ENCODE measurements around the gene ABLIM1. TPM values are rescaled to one million over a fixed set of nuclear protein-coding genes. Genes with fewer than 3 reads are reported as not detected.

The ABLIM1 gene
- total RNA-seq, 6 experiments from 2014 or later: 38.8 to 76.5 (median 50.6) TPM

- Histone ChIP-seq H3K27ac (no peak overlapping the region), H3K27me3 (no peaks in the 10 kb centered on the region), H3K36me3 (peaks cover 0 to 4% (median 0%) of the 10 kb centered on the region in 4 donors), H3K9me3 (no peaks in the 10 kb centered on the region), H3K4me3 (no peak overlapping the region), H3K4me1 (peaks cover 0 to 23% (median 4%) of the 10 kb centered on the region in 4 donors)
- intact Hi-C loops (cut with DNase I): no loop called here
- WGBS (ENCODE audit: insufficient coverage, low coverage, low lambda C conversion rate, missing lambda C conversion rate): 76% methylated on average over 3 of the region's 3 CpGs
- DNase-seq (no peak), ATAC-seq (no peak)
- TF ChIP-seq, protein P1, sequence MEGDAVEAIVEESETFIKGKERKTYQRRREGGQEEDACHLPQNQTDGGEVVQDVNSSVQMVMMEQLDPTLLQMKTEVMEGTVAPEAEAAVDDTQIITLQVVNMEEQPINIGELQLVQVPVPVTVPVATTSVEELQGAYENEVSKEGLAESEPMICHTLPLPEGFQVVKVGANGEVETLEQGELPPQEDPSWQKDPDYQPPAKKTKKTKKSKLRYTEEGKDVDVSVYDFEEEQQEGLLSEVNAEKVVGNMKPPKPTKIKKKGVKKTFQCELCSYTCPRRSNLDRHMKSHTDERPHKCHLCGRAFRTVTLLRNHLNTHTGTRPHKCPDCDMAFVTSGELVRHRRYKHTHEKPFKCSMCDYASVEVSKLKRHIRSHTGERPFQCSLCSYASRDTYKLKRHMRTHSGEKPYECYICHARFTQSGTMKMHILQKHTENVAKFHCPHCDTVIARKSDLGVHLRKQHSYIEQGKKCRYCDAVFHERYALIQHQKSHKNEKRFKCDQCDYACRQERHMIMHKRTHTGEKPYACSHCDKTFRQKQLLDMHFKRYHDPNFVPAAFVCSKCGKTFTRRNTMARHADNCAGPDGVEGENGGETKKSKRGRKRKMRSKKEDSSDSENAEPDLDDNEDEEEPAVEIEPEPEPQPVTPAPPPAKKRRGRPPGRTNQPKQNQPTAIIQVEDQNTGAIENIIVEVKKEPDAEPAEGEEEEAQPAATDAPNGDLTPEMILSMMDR (IDR thresholded peaks at IDR 0.05): no peak
- no peak for TF ChIP-seq POLR2A (IDR thresholded peaks at IDR 0.05)
These were observed 141.7 kb downstream of the ABLIM1 start for GRCh38 chr10:114516356-114516755.

DNA sequence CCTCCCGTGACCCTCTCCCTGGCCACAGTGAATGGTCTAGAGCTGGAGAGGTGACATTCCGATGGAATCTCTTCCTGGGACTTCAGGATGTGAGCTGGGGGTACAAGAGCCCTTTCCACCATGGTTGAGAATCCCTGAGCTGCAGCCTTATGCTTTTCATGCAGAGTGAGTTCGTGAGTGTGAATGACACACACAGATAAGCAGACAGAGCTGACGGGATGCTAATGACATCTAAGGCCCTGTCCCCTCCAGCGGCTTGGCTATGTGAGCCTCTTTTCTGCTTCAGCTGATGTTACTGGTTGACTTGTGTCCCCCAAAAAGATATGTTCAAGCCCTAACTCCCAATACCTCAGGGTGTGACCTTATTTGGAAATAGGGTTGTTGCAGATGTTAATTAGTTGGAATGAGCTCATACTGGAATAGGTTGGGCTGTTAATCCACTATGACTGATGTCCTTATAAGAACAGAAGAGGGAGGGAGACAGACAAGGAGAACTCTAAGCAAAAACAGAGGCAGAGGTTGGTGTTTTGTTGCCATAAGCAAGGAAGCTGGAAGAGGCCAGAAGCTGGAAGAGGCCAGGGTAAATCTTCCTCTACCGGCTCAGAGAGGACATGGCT, 142.7 kb downstream of the ABLIM1 start:
- Histone ChIP-seq H3K27me3 (no peaks in the 10 kb centered on the region), H3K4me3 (no peak overlapping the region), H3K9me3 (no peaks in the 10 kb centered on the region), H3K27ac (no peak overlapping the region), H3K36me3 (peaks cover 0 to 4% (median 0%) of the 10 kb centered on the region in 4 donors), H3K4me1 (peaks cover 0 to 19% (median 4%) of the 10 kb centered on the region in 4 donors)
- DNase-seq (no peak), ATAC-seq (no peak)
- WGBS (ENCODE audit: insufficient coverage, low coverage, low lambda C conversion rate, missing lambda C conversion rate): 89% methylated on average over 4 of the region's 6 CpGs
- TF ChIP-seq POLR2A (IDR thresholded peaks at IDR 0.05): no peak
- TF ChIP-seq, protein P1 (IDR thresholded peaks at IDR 0.05): no peak
- intact Hi-C loops (cut with DNase I): no loop called here

- no peak for TF ChIP-seq POLR2A (IDR thresholded peaks at IDR 0.05)
- TF ChIP-seq, protein P1 (IDR thresholded peaks at IDR 0.05): no peak
- DNase-seq (no peak), ATAC-seq (peak in 1 of 4 donors; percentile 29)
- H3K27ac ChIP-seq: no peak overlapping the region
- intact Hi-C loops (cut with DNase I): no loop called here
- H3K4me3 ChIP-seq: no peak overlapping the region
- WGBS (ENCODE audit: insufficient coverage, low coverage, low lambda C conversion rate, missing lambda C conversion rate): 42% methylated on average over 5 of the region's 5 CpGs
- no peaks in the 10 kb centered on the region for H3K27me3 ChIP-seq
- peaks cover 0 to 4% (median 0%) of the 10 kb centered on the region in 4 donors for H3K36me3 ChIP-seq
- H3K4me1 ChIP-seq: peaks cover 0 to 8% (median 0%) of the 10 kb centered on the region in 4 donors
- H3K9me3 ChIP-seq: no peaks in the 10 kb centered on the region
These were observed 144.7 kb downstream of the ABLIM1 start for GRCh38 chr10:114513381-114513792.

GRCh38 chr10:114511881-114512280, 146.2 kb downstream of the ABLIM1 start:
- H3K9me3 ChIP-seq: no peaks in the 10 kb centered on the region
- no peak overlapping the region for H3K4me3 ChIP-seq
- TF ChIP-seq, protein P1 (IDR thresholded peaks at IDR 0.05): no peak
- no peak for TF ChIP-seq POLR2A (IDR thresholded peaks at IDR 0.05)
- DNase-seq (no peak), ATAC-seq (no peak)
- no peak overlapping the region for H3K27ac ChIP-seq
- peaks cover 0 to 21% (median 4%) of the 10 kb centered on the region in 4 donors for H3K4me1 ChIP-seq
- H3K36me3 ChIP-seq: peaks cover 0 to 4% (median 0%) of the 10 kb centered on the region in 4 donors
- H3K27me3 ChIP-seq: no peaks in the 10 kb centered on the region
- WGBS (ENCODE audit: insufficient coverage, low coverage, low lambda C conversion rate, missing lambda C conversion rate): 71% methylated on average over 4 of the region's 5 CpGs
- intact Hi-C loops (cut with DNase I): no loop called here
